ENCODE data around the gene LRRC2. TPM values are rescaled to one million over a fixed set of nuclear protein-coding genes. Genes with fewer than 3 reads are reported as not detected.

LRRC2 gene
- total and polyA plus RNA-seq, 9 of the 15 experiments (the other 6 are each of a cell fraction or from before 2014, with no cell fraction given), result 0.01 to 0.04 (median 0.03) TPM; not detected in 5

GRCh38 chr3:46607603-46608028 is 41.5 kb upstream of the LRRC2 start (continued):
- no peak for TF ChIP-seq RUNX1 (IDR thresholded peaks at IDR 0.05; ENCODE audit: low read depth)
- TF ChIP-seq, protein P1, sequence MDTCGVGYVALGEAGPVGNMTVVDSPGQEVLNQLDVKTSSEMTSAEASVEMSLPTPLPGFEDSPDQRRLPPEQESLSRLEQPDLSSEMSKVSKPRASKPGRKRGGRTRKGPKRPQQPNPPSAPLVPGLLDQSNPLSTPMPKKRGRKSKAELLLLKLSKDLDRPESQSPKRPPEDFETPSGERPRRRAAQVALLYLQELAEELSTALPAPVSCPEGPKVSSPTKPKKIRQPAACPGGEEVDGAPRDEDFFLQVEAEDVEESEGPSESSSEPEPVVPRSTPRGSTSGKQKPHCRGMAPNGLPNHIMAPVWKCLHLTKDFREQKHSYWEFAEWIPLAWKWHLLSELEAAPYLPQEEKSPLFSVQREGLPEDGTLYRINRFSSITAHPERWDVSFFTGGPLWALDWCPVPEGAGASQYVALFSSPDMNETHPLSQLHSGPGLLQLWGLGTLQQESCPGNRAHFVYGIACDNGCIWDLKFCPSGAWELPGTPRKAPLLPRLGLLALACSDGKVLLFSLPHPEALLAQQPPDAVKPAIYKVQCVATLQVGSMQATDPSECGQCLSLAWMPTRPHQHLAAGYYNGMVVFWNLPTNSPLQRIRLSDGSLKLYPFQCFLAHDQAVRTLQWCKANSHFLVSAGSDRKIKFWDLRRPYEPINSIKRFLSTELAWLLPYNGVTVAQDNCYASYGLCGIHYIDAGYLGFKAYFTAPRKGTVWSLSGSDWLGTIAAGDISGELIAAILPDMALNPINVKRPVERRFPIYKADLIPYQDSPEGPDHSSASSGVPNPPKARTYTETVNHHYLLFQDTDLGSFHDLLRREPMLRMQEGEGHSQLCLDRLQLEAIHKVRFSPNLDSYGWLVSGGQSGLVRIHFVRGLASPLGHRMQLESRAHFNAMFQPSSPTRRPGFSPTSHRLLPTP (IDR thresholded peaks at IDR 0.05; ENCODE audit: borderline replicate concordance, extremely low read depth, insufficient read length), result no peak
- TF ChIP-seq RBM14 (IDR thresholded peaks at IDR 0.05; ENCODE audit: borderline replicate concordance, insufficient read depth, low read depth, low read length), result no peak
- TF ChIP-seq TBP (optimal IDR thresholded peaks at IDR 0.05; ENCODE audit: low read depth, low read length), result no peak
- TF ChIP-seq ZNF551 (CRISPR knock-in tag; IDR thresholded peaks at IDR 0.05), result no peak
- no peak for TF ChIP-seq ZNF134 (CRISPR knock-in tag; conservative IDR thresholded peaks at IDR 0.05)
- TF ChIP-seq DDX20 (tag; IDR thresholded peaks at IDR 0.05; ENCODE audit: low read depth), result no peak
- TF ChIP-seq ZNF217 (CRISPR knock-in tag; IDR thresholded peaks at IDR 0.05), result no peak
- TF ChIP-seq TCF15 (CRISPR knock-in tag; IDR thresholded peaks at IDR 0.05), result no peak
- TF ChIP-seq, protein P2, sequence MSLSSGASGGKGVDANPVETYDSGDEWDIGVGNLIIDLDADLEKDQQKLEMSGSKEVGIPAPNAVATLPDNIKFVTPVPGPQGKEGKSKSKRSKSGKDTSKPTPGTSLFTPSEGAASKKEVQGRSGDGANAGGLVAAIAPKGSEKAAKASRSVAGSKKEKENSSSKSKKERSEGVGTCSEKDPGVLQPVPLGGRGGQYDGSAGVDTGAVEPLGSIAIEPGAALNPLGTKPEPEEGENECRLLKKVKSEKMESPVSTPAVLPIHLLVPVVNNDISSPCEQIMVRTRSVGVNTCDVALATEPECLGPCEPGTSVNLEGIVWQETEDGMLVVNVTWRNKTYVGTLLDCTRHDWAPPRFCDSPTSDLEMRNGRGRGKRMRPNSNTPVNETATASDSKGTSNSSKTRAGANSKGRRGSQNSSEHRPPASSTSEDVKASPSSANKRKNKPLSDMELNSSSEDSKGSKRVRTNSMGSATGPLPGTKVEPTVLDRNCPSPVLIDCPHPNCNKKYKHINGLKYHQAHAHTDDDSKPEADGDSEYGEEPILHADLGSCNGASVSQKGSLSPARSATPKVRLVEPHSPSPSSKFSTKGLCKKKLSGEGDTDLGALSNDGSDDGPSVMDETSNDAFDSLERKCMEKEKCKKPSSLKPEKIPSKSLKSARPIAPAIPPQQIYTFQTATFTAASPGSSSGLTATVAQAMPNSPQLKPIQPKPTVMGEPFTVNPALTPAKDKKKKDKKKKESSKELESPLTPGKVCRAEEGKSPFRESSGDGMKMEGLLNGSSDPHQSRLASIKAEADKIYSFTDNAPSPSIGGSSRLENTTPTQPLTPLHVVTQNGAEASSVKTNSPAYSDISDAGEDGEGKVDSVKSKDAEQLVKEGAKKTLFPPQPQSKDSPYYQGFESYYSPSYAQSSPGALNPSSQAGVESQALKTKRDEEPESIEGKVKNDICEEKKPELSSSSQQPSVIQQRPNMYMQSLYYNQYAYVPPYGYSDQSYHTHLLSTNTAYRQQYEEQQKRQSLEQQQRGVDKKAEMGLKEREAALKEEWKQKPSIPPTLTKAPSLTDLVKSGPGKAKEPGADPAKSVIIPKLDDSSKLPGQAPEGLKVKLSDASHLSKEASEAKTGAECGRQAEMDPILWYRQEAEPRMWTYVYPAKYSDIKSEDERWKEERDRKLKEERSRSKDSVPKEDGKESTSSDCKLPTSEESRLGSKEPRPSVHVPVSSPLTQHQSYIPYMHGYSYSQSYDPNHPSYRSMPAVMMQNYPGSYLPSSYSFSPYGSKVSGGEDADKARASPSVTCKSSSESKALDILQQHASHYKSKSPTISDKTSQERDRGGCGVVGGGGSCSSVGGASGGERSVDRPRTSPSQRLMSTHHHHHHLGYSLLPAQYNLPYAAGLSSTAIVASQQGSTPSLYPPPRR (CRISPR knock-in tag; IDR thresholded peaks at IDR 0.05; ENCODE audit: borderline replicate concordance), result no peak
- peak; percentile 51; the same call in 1 of the 2 replicates for TF ChIP-seq CEBPB (tag; IDR thresholded peaks at IDR 0.05)
- TF ChIP-seq SNAPC5 (CRISPR knock-in tag; IDR thresholded peaks at IDR 0.05), result no peak
- no peak for TF ChIP-seq ZNF274 (IDR thresholded peaks at IDR 0.05; ENCODE audit: borderline replicate concordance, low read depth, low read length)
- no peak for TF ChIP-seq THAP12 (CRISPR knock-in tag; IDR thresholded peaks at IDR 0.05)
- no peak for TF ChIP-seq ZNF707 (CRISPR knock-in tag; conservative IDR thresholded peaks at IDR 0.05)
- TF ChIP-seq TEAD1 (CRISPR knock-in tag; IDR thresholded peaks at IDR 0.05), result no peak
- no peak for TF ChIP-seq CHCHD3 (CRISPR knock-in tag; IDR thresholded peaks at IDR 0.05)
- no peak for TF ChIP-seq ZNF436 (CRISPR knock-in tag; IDR thresholded peaks at IDR 0.05)
